Left ventricle myocardium inferior (tissue), 1 donor: ENCODE data around the gene MSANTD7. TPM values are rescaled to one million over a fixed set of nuclear protein-coding genes. Genes with fewer than 3 reads are reported as not detected.

Source experiments
- DNase-seq: peaks from one replicate; pipeline ENCODE4 v3.0.0-alpha.2; 2020
- H3K27ac ChIP-seq: fragments of 200-600 bp; replicated peaks from 2 replicates; pipeline ENCODE4 v1.8.0; 2021
- H3K27me3 ChIP-seq: fragments of 200-600 bp; 2 replicates; pipeline ENCODE4 v1.8.0; 2021; ENCODE audit warnings: low read depth
- H3K36me3 ChIP-seq: fragments of 200-600 bp; 2 replicates; pipeline ENCODE4 v1.8.0; 2021
- H3K4me1 ChIP-seq: fragments of 200-600 bp; 2 replicates; pipeline ENCODE4 v1.8.0; 2021
- H3K4me3 ChIP-seq: fragments of 200-600 bp; 2 replicates; pipeline ENCODE4 v1.8.0; 2021; ENCODE audit warnings: mild to moderate bottlenecking, moderate library complexity
- H3K9me3 ChIP-seq: fragments of 200-600 bp; replicated peaks from 2 replicates; pipeline ENCODE4 v1.8.0; 2021
- CTCF ChIP-seq: fragments of 200-600 bp; IDR thresholded peaks from 2 replicates; pipeline ENCODE4 v1.8.0; 2021; ENCODE audit warnings: antibody characterized with exemption, mild to moderate bottlenecking, borderline replicate concordance
- intact Hi-C: fragments of 100-400 bp; cut with micrococcal nuclease; formaldehyde crosslinking; loops from one replicate; pipeline ENCODE4 v1.11.0; 2022
- total RNA-seq: library from RNA; stranded (reverse); fragmentation: NEBNext Ultra II Directional; extraction: Animal tissue kit (Norgen Biotek cat#: 25700); gene quantifications from one replicate; pipeline ENCODE4 v1.2.1, GENCODE V29; 2021
- donor health status: DM: no; HTN: yes; CAD: no; lungs with severe emphysema.

The MSANTD7 gene
- total RNA-seq, 1 donor from 2014 or later = 5.0 TPM

- TF ChIP-seq CTCF = no peak
- Histone ChIP-seq H3K4me1 (peaks cover 29% of the 10 kb centered on the region), H3K27me3 (no peaks in the 10 kb centered on the region), H3K36me3 (peaks cover 26% of the 10 kb centered on the region), H3K4me3 (no peak overlapping the region), H3K27ac (no peak overlapping the region), H3K9me3 (no peaks in the 10 kb centered on the region)
- no peak for DNase-seq
- intact Hi-C loops = no loop called here
Measured at GRCh38 chr10:14873090-14873760, 35.1 kb downstream of the MSANTD7 start.

GRCh38 chr10:14875941-14876340 lies 37.8 kb downstream of the MSANTD7 start:
- no peak overlapping the region for H3K4me3 ChIP-seq
- peak overlapping the region; percentile 98 for H3K27ac ChIP-seq
- intact Hi-C loops = no loop called here

GRCh38 chr10:14876764-14877163 lies 38.7 kb downstream of the MSANTD7 start:
- Histone ChIP-seq H3K4me1 (peaks cover 50% of the 10 kb centered on the region), H3K4me3 (peak overlapping the region; percentile 95), H3K27ac (peak overlapping the region; percentile 98), H3K36me3 (no peaks in the 10 kb centered on the region), H3K9me3 (no peaks in the 10 kb centered on the region), H3K27me3 (no peaks in the 10 kb centered on the region)
- TF ChIP-seq CTCF = no peak
- DNase-seq = no peak
- intact Hi-C loops = no loop called here

More at GRCh38 chr10:14875941-14876340, 37.8 kb downstream of the MSANTD7 start:
- Histone ChIP-seq H3K4me1 (peaks cover 50% of the 10 kb centered on the region), H3K36me3 (peaks cover 5% of the 10 kb centered on the region), H3K9me3 (no peaks in the 10 kb centered on the region), H3K27me3 (no peaks in the 10 kb centered on the region)
- no peak for DNase-seq
- no peak for TF ChIP-seq CTCF

GRCh38 chr10:14878266-14879123 lies 40.4 kb downstream of the MSANTD7 start, which contains the start of gene SUV39H2:
TSS of gene SUV39H2 (plus strand) at chr10:14878866. CDS start at chr10:14878889, 23 bp downstream.
- TF ChIP-seq CTCF = peak; percentile 13
- Histone ChIP-seq H3K9me3 (no peaks in the 10 kb centered on the region), H3K27ac (peak within 1 kb of the TSS; percentile 98), H3K27me3 (no peaks in the 10 kb centered on the region), H3K4me1 (peaks cover 50% of the 10 kb centered on the region), H3K4me3 (peak within 1 kb of the TSS; percentile 95), H3K36me3 (no peaks in the 10 kb centered on the region)
- DNase-seq = peak; percentile 95
- intact Hi-C loops = no loop called here

- TF ChIP-seq CTCF = no peak
- intact Hi-C loops = no loop called here
- Histone ChIP-seq H3K27me3 (no peaks in the 10 kb centered on the region), H3K9me3 (no peaks in the 10 kb centered on the region), H3K4me3 (peak overlapping the region; percentile 95), H3K36me3 (no peaks in the 10 kb centered on the region), H3K4me1 (peaks cover 50% of the 10 kb centered on the region), H3K27ac (peak overlapping the region; percentile 98)
- DNase-seq = peak; percentile 34
Measured at GRCh38 chr10:14879124-14879927, 41.2 kb downstream of the MSANTD7 start.
